K562 (cell line): ENCODE results near the gene SYT6. TPM values are rescaled to one million over a fixed set of nuclear protein-coding genes. Genes with fewer than 3 reads are reported as not detected.

ENCODE experiments used
- ATAC-seq: fragments of 200-7000 bp; cut with Tn5 transposase; 3 replicates; pipeline ENCODE4 v1.9.1; 2020; ENCODE audit warnings: moderate library complexity
- BruUV-seq: library from RNA; stranded (reverse); fragments of 400-500 nt; replicated peaks from 2 replicates; lab custom pipeline; 2021; lab: Mats Ljungman, UMichigan
- CTCF ChIA-PET: fragments of 300-600 bp; formaldehyde crosslinking; extraction: SDS; loops from one replicate; lab custom pipeline; 2021; ENCODE audit warnings: low intra/inter-chr PET ratio; lab: Yijun Ruan, JAX
- POLR2A ChIA-PET: fragments of 300-600, 350-650 bp; sonication (Branson Sonifier 250); formaldehyde crosslinking; extraction: SDS; loops from one replicate; lab custom pipeline; 2021; ENCODE audit warnings: antibody characterized with exemption, inconsistent platforms; lab: Yijun Ruan, JAX
- DNase-seq, 4 experiments: peaks; one replicate each; pipeline versions ENCODE4 v3.0.0 to v3.0.0-alpha.2; 2011 to 2018; ENCODE audit warnings: low spot score in 3 of 4, mixed read lengths in 3 of 4; ENCODE audit errors: extremely low read depth in 1 of 4
- FAIRE-seq: peaks from 2 replicates; lab custom pipeline; 2011; peaks lifted over from hg19 to GRCh38; lab: Jason Lieb, UNC
- H2AFZ ChIP-seq: 2 replicates; pipeline ENCODE4 v1.6.0; 2011; ENCODE audit warnings: low read depth, low read length, control low read depth, inconsistent platforms
- H3K27ac ChIP-seq: fragments of 200-600 bp; 3 replicates; pipeline ENCODE4 v1.8.0; 2011; ENCODE audit warnings: low read depth, mild to moderate bottlenecking, control low read depth, inconsistent platforms, low read length, moderate library complexity, mixed read lengths; ENCODE audit errors: extremely low read depth
- H3K27me3 ChIP-seq, 2 experiments: fragments of 300-600 bp in 1 of 2; 2 replicates in 1 of 2; 3 replicates in 1 of 2; pipeline versions ENCODE4 v1.6.0 to v1.8.0; 2011; ENCODE audit warnings: inconsistent platforms in 2 of 2, low read length in 2 of 2, mild to moderate bottlenecking in 1 of 2, mixed read lengths in 1 of 2, moderate library complexity in 1 of 2; ENCODE audit not compliant: control insufficient read depth in 2 of 2, insufficient read depth in 2 of 2
- H3K36me3 ChIP-seq: fragments of 300-600 bp; 3 replicates; pipeline ENCODE4 v1.8.0; 2011; ENCODE audit warnings: mild to moderate bottlenecking, low read length, inconsistent platforms; ENCODE audit not compliant: control insufficient read depth, insufficient read depth
- H3K4me1 ChIP-seq, 2 experiments: fragments of 200-600 bp in 1 of 2; replicated peaks in 1 of 2; 2 replicates in 1 of 2; 3 replicates in 1 of 2; pipeline versions ENCODE4 v1.5.1 to v1.8.0; 2011; ENCODE audit warnings: inconsistent platforms in 2 of 2, low read length in 2 of 2, mild to moderate bottlenecking in 1 of 2, mixed read lengths in 1 of 2, moderate library complexity in 1 of 2; ENCODE audit not compliant: control insufficient read depth in 2 of 2, insufficient read depth in 2 of 2
- H3K4me2 ChIP-seq: 2 replicates; pipeline ENCODE4 v1.6.1; 2011; ENCODE audit warnings: low read length, control low read depth, inconsistent platforms, mixed read lengths; ENCODE audit not compliant: insufficient read depth
- H3K4me3 ChIP-seq: fragments of 200-600 bp; sonication (generic), shearing (Covaris generic); 2 replicates; pipeline ENCODE4 v1.5.1; 2016; ENCODE audit warnings: control low read depth, inconsistent platforms
- H3K79me2 ChIP-seq: fragments of 200-600 bp; 3 replicates; pipeline ENCODE4 v1.8.0; 2011; ENCODE audit warnings: low read length, inconsistent platforms; ENCODE audit not compliant: control insufficient read depth, insufficient read depth
- H3K9ac ChIP-seq, 2 experiments: 2 replicates each; pipeline versions ENCODE4 v1.6.0 to v1.6.1; 2011; ENCODE audit warnings: low read depth in 2 of 2, low read length in 2 of 2, control low read depth in 1 of 2, inconsistent platforms in 1 of 2, mild to moderate bottlenecking in 1 of 2, mixed read lengths in 1 of 2; ENCODE audit not compliant: insufficient read depth in 1 of 2
- H3K9me1 ChIP-seq: one replicate; pipeline ENCODE4 v1.6.0; 2011; ENCODE audit warnings: inconsistent platforms, mild to moderate bottlenecking, low read length, moderate library complexity; ENCODE audit not compliant: control insufficient read depth, insufficient read depth
- H3K9me3 ChIP-seq: replicated peaks from 2 replicates; pipeline ENCODE4 v1.5.1; 2011; ENCODE audit warnings: low read depth, low read length, inconsistent platforms; ENCODE audit not compliant: control insufficient read depth, insufficient read depth
- H4K20me1 ChIP-seq: replicated peaks from 2 replicates; pipeline ENCODE4 v1.6.1; 2011; ENCODE audit warnings: low read length, inconsistent platforms, mixed read lengths; ENCODE audit not compliant: control insufficient read depth, insufficient read depth
- BDP1 ChIP-seq: IDR thresholded peaks from 3 replicates; pipeline ENCODE4 v1.6.1; 2011; ENCODE audit not compliant: insufficient read length, insufficient read depth
- MCM3 ChIP-seq: fragments of 450-650 bp; IDR thresholded peaks from 2 replicates; pipeline ENCODE4 v1.6.1; 2016
- NCOA2 ChIP-seq, 2 experiments: fragments of 450-650 bp; IDR thresholded peaks; 2 replicates each; pipeline ENCODE4 v1.6.1; 2018; ENCODE audit warnings: mild to moderate bottlenecking in 2 of 2, moderate library complexity in 1 of 2; ENCODE audit not compliant: partially characterized antibody in 2 of 2
- NCOR1 ChIP-seq: fragments of 450-650 bp; IDR thresholded peaks from 2 replicates; pipeline ENCODE4 v1.6.1; 2016; ENCODE audit warnings: mild to moderate bottlenecking, moderate library complexity
- NRF1 ChIP-seq, 2 experiments: fragments of 450-650 bp; IDR thresholded peaks in 1 of 2; conservative IDR thresholded peaks in 1 of 2; 2 replicates each; pipeline ENCODE4 v1.6.1; 2014; ENCODE audit warnings: mild to moderate bottlenecking in 2 of 2
- PCBP2 ChIP-seq: fragments of 200-400 bp; formaldehyde crosslinking; IDR thresholded peaks from 2 replicates; pipeline ENCODE4 v1.6.1; 2018; ENCODE audit warnings: low read length, low read depth, mild to moderate bottlenecking, moderate library complexity; ENCODE audit not compliant: poor library complexity, severe bottlenecking
- PHB2 ChIP-seq: fragments of 450-650 bp; IDR thresholded peaks from 2 replicates; pipeline ENCODE4 v1.6.1; 2017; ENCODE audit warnings: low read depth
- POU5F1 ChIP-seq: fragments of 150-350 bp; IDR thresholded peaks from 2 replicates; pipeline ENCODE4 v1.6.1; 2014; ENCODE audit warnings: borderline replicate concordance, low read length, low read depth, mild to moderate bottlenecking; ENCODE audit not compliant: partially characterized antibody
- ZNF146 ChIP-seq: IDR thresholded peaks from one replicate; pipeline ENCODE4 v1.6.1; 2018; ENCODE audit warnings: missing compliant biosample characterization; ENCODE audit not compliant: unreplicated experiment
- ZNF311 ChIP-seq: fragments of 250-450 bp; sonication (Bioruptor Pico); IDR thresholded peaks from 2 replicates; pipeline ENCODE4 v1.4.0; 2020; ENCODE audit warnings: mild to moderate bottlenecking, moderate library complexity
- ZNF384 ChIP-seq: IDR thresholded peaks from 2 replicates; pipeline ENCODE4 v1.6.1; 2012; ENCODE audit warnings: low read depth, low read length, improper control_type of control experiment
- ZNF507 ChIP-seq: conservative IDR thresholded peaks from 2 replicates; pipeline ENCODE4 v1.6.1; 2017; ENCODE audit warnings: missing genetic modification characterization, missing compliant biosample characterization
- ZNF764 ChIP-seq: fragments of 250-450 bp; sonication (Bioruptor Pico); IDR thresholded peaks from 2 replicates; pipeline ENCODE4 v1.4.0; 2020; ENCODE audit warnings: low read depth, mild to moderate bottlenecking, moderate library complexity
- WGBS: fragments of 100-300 bp; shearing (Covaris generic); methylation state at CpG from one replicate; pipeline ENCODE4 v1.1.6; 2016; ENCODE audit warnings: low coverage, mixed read lengths; ENCODE audit not compliant: insufficient coverage; ENCODE audit errors: missing lambda C conversion rate; 5-methylcytosine and 5-hydroxymethylcytosine counted together
- in situ Hi-C: fragments of 300-500 bp; cut with MboI; formaldehyde crosslinking; loops from 4 replicates; pipeline ENCODE4 v1.15.0; 2018; ENCODE audit warnings: inconsistent platforms, mixed read lengths
- intact Hi-C: fragments of 100-400 bp; cut with micrococcal nuclease; formaldehyde crosslinking; loops from 2 replicates; pipeline ENCODE4 v1.14.2; 2022
- polyA plus RNA-seq, 8 experiments: library from polyadenylated mRNA; depleted of rRNA in 4 of 8; stranded (reverse) in 5 of 8; unstranded in 3 of 8; fragments of >200 nt; fragmentation: Nextera tagmentation in 2 of 8; fragmentation: Illumina TruSeq in 1 of 8; extraction: Ambion mirVana in 2 of 8; extraction: Trizol in 1 of 8; gene quantifications; 2 replicates each; pipeline versions ENCODE4 v1.2.1 to v1.2.3, GENCODE V29; 2011 to 2014; ENCODE audit warnings: inconsistent platforms in 1 of 8, missing spikeins in 1 of 8
- total RNA-seq, 7 experiments: library from RNA; depleted of rRNA in 6 of 7; stranded (reverse); fragments of >200 nt in 6 of 7; fragmentation: Illumina TruSeq in 2 of 7; extraction: Trizol in 2 of 7; gene quantifications; 2 replicates each; pipeline versions ENCODE4 v1.2.1 to v1.2.3, GENCODE V29; 2011 to 2021; ENCODE audit warnings: low replicate concordance in 1 of 7

Gene SYT6
- total and polyA plus RNA-seq, 9 of the 15 experiments (the other 6 are each of a cell fraction or from before 2014, with no cell fraction given): 0.06 TPM; not detected in 8

DNA sequence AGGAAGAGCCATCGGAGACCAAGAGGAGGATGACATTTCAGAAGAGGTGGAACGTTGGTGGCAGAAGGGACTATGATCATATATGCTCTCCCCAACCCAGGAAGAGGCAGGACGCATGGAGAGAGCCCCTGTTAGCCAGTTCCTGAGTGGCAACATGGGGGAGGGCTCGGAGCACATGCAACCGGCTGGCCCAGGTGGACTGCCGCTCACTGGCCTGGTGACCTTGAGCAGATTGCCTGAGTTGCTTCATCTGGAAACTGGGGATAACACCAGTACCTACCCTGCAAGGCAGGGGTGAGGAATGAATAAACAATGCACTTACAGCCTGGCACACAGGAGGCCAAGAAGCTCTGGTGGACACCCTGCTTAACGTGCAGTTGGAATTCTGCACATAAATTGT is 29.0 kb downstream of the SYT6 start:
- no TSS peak for BruUV-seq
- Histone ChIP-seq H3K27ac (no peak overlapping the region), H3K4me3 (no peak overlapping the region), H3K4me2 (no peak overlapping the region), H3K9me3 (no peaks in the 10 kb centered on the region), H3K9ac (no peak overlapping the region), H3K27me3 (peaks cover 10 to 26% of the 10 kb centered on the region in 2 experiments), H3K79me2 (no peaks in the 10 kb centered on the region), H3K4me1 (no peaks in the 10 kb centered on the region), H3K36me3 (no peaks in the 10 kb centered on the region), H2AFZ (no peak overlapping the region), H4K20me1 (no peaks in the 10 kb centered on the region), H3K9me1 (no peaks in the 10 kb centered on the region)
- in situ Hi-C loops: no loop called here
- 6% methylated on average over 7 of the region's 7 CpGs for WGBS
- no peak for DNase-seq
- FAIRE-seq: no peak
- ChIA-PET CTCF (no interaction called here), POLR2A (interaction anchor here (0.6 kb wide), 1 partner anchor 200 kb away, joined by 3 read pairs; no protein-coding TSS in a partner anchor)
- intact Hi-C loops: no loop called here
- TF ChIP-seq ZNF146 (CRISPR knock-in tag) (no peak), BDP1 (no peak), MCM3 (no peak), PCBP2 (no peak), POU5F1 (no peak), ZNF507 (tag) (no peak), ZNF384 (no peak), PHB2 (no peak), NCOR1 (no peak), NCOA2 (IDR thresholded peaks at IDR 0.05; ENCODE audit: partially characterized antibody in 2 of 2) (no peak), ZNF311 (CRISPR knock-in tag) (no peak), ZNF764 (CRISPR knock-in tag) (no peak), NRF1 (conservative IDR thresholded peaks at IDR 0.05 in 1 of 2, IDR thresholded peaks at IDR 0.05 in 1 of 2) (no peak)
- ATAC-seq: no peak
